SHP77 (cell line): ENCODE measurements around the gene TRIM46.
A peak's percentile ranks its signal among the peaks of the same experiment; 100 is the strongest.
"Not testable (repeated sequence)": the region's sequence is repeated elsewhere in the genome, so short reads cannot be mapped to it uniquely, and the experiment has no call there.

Source experiments
- DNase-seq, 2 experiments: peaks; one replicate each; lab custom pipeline; 2025; lab: John Stamatoyannopoulos, UW

TRIM46 gene

GRCh38 chr1:155205969-155206593 lies 32.4 kb downstream of the TRIM46 start:
- no peak for DNase-seq

DNA sequence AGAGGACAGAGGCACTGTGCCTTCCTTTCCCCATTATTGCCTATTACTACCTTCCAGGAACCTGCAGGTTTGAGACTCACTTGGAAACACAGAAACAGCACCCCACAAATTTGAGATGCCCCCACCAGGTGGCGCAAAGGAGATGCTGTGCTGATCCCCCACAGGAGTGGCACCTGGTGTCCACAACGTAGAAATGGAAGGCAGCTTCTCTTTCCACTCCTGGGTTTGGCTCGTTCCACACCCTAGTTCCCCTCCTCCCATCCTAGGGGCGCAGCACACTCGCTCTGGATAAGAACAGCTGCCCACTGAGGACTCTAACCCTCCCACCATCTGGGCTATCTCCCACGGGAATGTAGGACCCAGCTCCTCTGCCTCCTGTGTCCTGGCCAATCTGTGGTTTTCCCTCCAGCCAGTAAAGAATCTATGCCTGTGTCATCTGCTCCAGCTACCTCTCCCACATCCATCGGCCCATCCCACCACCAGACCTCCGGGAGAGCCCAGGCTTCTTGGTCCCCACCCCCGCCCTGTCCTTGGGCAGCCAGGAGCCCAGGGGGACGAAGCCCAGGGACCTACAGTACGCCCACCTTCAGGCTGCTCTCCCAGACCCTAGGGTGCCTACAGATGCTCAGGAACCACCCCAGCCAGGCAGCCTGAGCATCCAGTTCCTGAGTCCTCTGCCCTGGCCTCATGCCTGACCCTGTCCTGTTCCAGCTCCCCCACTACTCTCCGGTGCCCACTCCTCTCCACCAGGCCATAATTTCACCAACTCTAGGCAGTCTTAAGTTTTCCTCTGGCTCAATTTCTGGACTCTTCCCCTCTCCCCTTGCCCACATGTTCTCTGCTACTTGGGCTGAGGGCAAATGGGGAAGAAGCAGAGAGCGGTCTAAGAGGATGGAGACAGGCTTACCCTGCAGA lies 33.5 kb downstream of the TRIM46 start:
- DNase-seq: peak; percentile 91 to 95

GRCh38 chr1:155207806-155208540 lies 34.3 kb downstream of the TRIM46 start, which contains the start of gene THBS3:
TSS of gene THBS3 (minus strand) at chr1:155207897. CDS start at chr1:155207876, 21 bp downstream.
- peak; percentile 51 to 72 for DNase-seq

GRCh38 chr1:155208541-155209311 lies 35.1 kb downstream of the TRIM46 start, which contains the start of gene MTX1:
TSS of gene MTX1 (plus strand) at chr1:155208695. CDS start at chr1:155208805, 110 bp downstream.
- peak; percentile 89 to 94 for DNase-seq

- DNase-seq: no peak
These were observed 35.7 kb downstream of the TRIM46 start for GRCh38 chr1:155209312-155209721.

DNA sequence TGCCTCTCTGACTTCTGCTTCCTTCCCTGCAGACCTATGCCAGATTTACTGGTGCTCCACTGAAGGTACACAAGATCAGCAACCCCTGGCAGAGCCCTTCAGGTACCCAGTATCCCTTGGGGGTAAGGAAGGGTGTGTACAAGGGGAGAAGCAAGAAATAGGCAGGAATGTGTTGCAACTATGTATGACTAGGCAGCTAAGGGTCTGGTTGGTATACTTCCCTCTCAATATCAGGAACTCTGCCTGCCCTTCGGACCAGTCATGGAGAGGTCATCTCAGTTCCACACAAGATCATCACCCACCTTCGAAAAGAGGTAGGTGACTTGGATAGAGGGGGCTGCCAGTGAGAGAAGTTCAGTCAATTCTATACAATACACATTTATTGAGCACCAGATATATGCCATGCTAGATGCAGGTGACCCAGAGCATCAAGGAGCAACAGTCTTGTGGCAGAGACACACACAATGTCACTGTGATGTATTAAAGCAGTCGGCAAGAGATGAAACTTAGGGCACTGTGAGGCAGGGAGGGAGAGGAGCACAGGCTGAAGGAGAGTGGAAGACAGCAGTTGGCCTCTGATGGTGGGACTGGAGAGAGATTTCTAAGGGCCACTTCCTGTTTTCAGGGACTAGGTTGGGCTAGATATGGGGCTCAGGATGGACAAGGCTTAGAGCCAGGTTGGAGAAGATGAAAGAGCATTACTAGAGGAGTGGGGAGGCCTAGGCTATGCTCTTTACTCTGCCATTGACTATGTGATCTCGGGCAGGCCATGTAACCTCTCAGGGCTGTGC lies 36.9 kb downstream of the TRIM46 start:
- DNase-seq: no peak

- DNase-seq: not testable (repeated sequence)
These were observed 37.9 kb downstream of the TRIM46 start for GRCh38 chr1:155211381-155212050.

- DNase-seq: not testable (repeated sequence)
These were observed 38.4 kb downstream of the TRIM46 start for GRCh38 chr1:155212051-155212440.

GRCh38 chr1:155214702-155215101 lies 41.1 kb downstream of the TRIM46 start:
- not testable (repeated sequence) for DNase-seq

DNA sequence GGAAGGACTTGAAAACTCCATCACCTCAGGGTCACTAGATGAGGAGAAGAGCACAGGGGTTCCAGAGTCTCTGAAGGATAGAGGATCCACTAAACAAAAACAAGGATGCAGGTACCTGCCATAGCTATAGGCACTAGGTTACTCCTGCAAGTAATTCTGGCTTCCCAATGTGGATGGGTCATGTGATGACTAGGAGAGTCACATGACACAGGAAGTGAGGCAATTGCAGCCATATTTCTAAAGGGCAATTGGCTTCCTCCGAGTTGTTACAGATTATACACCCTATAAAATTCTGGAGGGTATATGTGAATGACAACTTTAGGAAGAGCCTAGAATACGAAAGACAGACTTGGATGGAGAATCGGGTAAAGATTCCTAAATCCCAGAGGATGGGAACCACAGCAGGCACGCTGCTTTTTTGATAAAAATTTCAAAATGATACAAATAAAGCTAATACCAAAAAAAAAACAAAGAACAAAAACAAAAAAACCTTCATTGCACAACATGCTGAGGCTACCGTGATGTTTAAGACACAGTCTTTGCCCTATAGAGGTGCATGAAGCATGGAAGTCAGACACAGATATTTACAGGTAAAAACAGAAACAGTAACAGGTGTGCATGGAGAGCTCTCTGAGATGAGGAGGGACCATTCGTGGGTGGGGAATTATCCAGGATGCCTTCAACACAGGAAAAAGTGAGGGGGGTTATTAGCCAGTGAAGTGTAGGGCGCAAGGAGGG lies 45.4 kb downstream of the TRIM46 start:
- peak; percentile 88 to 90 for DNase-seq

DNA sequence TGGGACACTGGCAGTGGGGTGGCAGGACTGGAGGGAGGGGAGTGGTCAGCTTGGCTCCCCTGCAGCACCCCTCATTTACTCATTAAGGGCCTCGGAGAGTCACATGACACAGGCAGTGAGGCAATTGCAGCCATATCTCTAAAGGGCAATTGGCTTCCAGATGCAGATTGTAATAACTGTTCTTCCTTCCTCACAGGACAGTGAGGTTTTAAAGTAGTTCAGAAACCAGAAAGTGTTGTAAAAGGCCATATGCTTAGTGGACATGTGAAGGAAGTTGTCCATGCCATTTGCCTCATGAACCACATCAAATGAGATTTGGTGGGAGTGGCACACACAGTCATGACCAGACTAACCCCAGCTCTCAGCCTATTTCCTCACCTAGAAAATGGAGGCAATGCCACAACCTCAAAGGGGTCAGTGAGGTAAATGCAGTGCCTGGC lies 46.0 kb downstream of the TRIM46 start:
- peak; percentile 28 to 42 for DNase-seq

DNA sequence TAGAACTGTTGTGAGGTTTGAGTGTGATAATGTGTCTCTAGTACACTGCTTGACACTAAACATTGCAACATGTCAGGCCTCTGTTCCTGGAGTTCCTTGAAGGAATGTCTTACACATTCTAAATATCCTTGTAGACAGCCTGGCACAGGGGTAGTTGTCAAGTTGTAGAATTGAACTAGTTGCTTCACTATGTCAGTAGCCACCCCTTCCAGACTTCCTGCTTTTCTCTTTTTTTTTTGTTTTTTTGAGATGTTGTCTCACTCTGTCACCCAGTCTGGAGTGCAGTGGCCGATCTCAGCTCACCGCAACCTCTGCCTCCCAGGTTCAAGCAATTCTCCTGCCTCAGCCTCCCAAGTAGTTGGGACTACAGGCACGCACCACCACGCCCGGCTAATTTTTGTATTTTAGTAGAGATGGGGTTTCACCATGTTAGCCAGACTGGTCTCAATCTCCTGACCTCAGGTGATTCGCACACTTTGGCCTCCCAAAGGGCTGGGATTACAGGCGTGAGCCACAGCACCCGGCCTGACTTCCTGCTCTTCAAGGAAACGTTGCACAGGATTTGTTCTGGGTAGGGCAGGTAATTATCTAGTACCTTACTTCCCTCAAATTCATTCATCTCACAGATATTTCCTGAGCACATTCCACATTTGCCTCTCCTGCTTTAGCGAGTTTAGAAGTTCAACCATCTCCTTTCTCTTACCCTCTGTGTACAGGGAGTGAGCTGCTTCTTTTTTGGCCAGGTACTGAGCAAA lies 46.7 kb downstream of the TRIM46 start:
- DNase-seq: not testable (repeated sequence)

GRCh38 chr1:155223047-155223446 lies 49.4 kb downstream of the TRIM46 start:
- no peak for DNase-seq

GRCh38 chr1:155225404-155225759 lies 51.7 kb downstream of the TRIM46 start:
- DNase-seq: not testable (repeated sequence)

GRCh38 chr1:155226188-155226909 lies 52.7 kb downstream of the TRIM46 start:
- peak; percentile 81 to 88 for DNase-seq

DNA sequence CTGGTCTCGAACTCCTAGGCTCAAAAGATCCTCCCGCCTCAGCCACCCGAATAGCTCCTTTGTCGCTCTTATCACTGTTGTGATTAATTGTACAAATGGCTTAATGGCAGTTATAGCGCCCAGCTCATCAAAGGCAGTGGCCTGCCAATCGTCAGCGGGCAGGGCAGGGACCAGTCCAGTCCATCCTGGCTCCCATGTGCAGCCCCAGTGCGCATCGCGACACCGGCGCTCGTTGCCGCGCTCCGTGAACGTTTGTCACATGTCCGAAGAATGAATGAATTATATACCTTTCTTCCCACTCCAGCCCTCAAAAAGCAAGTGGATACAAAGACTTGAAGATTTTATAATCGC lies 53.2 kb downstream of the TRIM46 start:
- peak; percentile 74 to 82 for DNase-seq

- peak; percentile 100 for DNase-seq
These were observed 53.8 kb downstream of the TRIM46 start for GRCh38 chr1:155227261-155228095.
